ENCODE measurements around the gene MYL3. TPM values are rescaled to one million over a fixed set of nuclear protein-coding genes. Genes with fewer than 3 reads are reported as not detected.

Gene MYL3
- polyA plus RNA-seq, 1 experiment = not detected

- ChIA-PET CTCF (interaction anchor here (0.6 to 2.5 kb wide), 26 partner anchors 9 to 1725 kb away, joined by 3 to 31 read pairs (median 5); no protein-coding TSS in a partner anchor), POLR2A (interaction anchor here (0.5 to 1.5 kb wide), 3 partner anchors 64 to 187 kb away, joined by 3 to 4 read pairs (median 3); no protein-coding TSS in a partner anchor)
- TF ChIP-seq CTCF (IDR thresholded peaks at IDR 0.05; ENCODE audit: low read depth, low read length) = no peak
- Histone ChIP-seq H3K27ac (ENCODE audit: low read depth, low read length) (no peak overlapping the region), H3K4me3 (ENCODE audit: low read depth, low read length) (no peak overlapping the region), H3K9me3 (ENCODE audit: control insufficient read depth, insufficient read depth, low read length) (no peaks in the 10 kb centered on the region), H3K27me3 (ENCODE audit: control insufficient read depth, insufficient read depth, low read length) (no peaks in the 10 kb centered on the region)
- no peak for DNase-seq (ENCODE audit: low read depth, low spot score)
These were observed 45.8 kb upstream of the MYL3 start for GRCh38 chr3:46908986-46909534.

GRCh38 chr3:46908294-46908985 lies 45.2 kb upstream of the MYL3 start:
- H3K27ac ChIP-seq (ENCODE audit: low read depth, low read length) = no peak overlapping the region
- POLR2A ChIA-PET = interaction anchor here (1.5 kb wide), 1 partner anchor 68 kb away, joined by 4 read pairs; no protein-coding TSS in a partner anchor
- CTCF ChIA-PET = interaction anchor here (0.6 to 2.5 kb wide), 14 partner anchors 34 to 1724 kb away, joined by 3 to 31 read pairs (median 5); no protein-coding TSS in a partner anchor
- DNase-seq (ENCODE audit: low read depth, low spot score) = no peak
- H3K27me3 ChIP-seq (ENCODE audit: control insufficient read depth, insufficient read depth, low read length) = no peaks in the 10 kb centered on the region
- peak; percentile 30; the same call in 1 of the 2 replicates for TF ChIP-seq CTCF (IDR thresholded peaks at IDR 0.05; ENCODE audit: low read depth, low read length)
- no peak overlapping the region for H3K4me3 ChIP-seq (ENCODE audit: low read depth, low read length)
- H3K9me3 ChIP-seq (ENCODE audit: control insufficient read depth, insufficient read depth, low read length) = no peaks in the 10 kb centered on the region

GRCh38 chr3:46907960-46908293 lies 44.7 kb upstream of the MYL3 start:
- H3K9me3 ChIP-seq (ENCODE audit: control insufficient read depth, insufficient read depth, low read length) = no peaks in the 10 kb centered on the region
- POLR2A ChIA-PET = no interaction called here
- no peaks in the 10 kb centered on the region for H3K27me3 ChIP-seq (ENCODE audit: control insufficient read depth, insufficient read depth, low read length)
- H3K27ac ChIP-seq (ENCODE audit: low read depth, low read length) = no peak overlapping the region
- CTCF ChIA-PET = interaction anchor here (1.2 to 2.5 kb wide), 3 partner anchors 41 to 416 kb away, joined by 5 to 31 read pairs (median 11); no protein-coding TSS in a partner anchor
- H3K4me3 ChIP-seq (ENCODE audit: low read depth, low read length) = no peak overlapping the region
- no peak for TF ChIP-seq CTCF (IDR thresholded peaks at IDR 0.05; ENCODE audit: low read depth, low read length)
- no peak for DNase-seq (ENCODE audit: low read depth, low spot score)

GRCh38 chr3:46907271-46907670 lies 44.0 kb upstream of the MYL3 start:
- Histone ChIP-seq H3K4me3 (ENCODE audit: low read depth, low read length) (no peak overlapping the region), H3K27ac (ENCODE audit: low read depth, low read length) (no peak overlapping the region), H3K9me3 (ENCODE audit: control insufficient read depth, insufficient read depth, low read length) (no peaks in the 10 kb centered on the region), H3K27me3 (ENCODE audit: control insufficient read depth, insufficient read depth, low read length) (no peaks in the 10 kb centered on the region)
- TF ChIP-seq CTCF (IDR thresholded peaks at IDR 0.05; ENCODE audit: low read depth, low read length) = no peak
- ChIA-PET CTCF (no interaction called here), POLR2A (no interaction called here)
- DNase-seq (ENCODE audit: low read depth, low spot score) = no peak

- H3K27ac ChIP-seq (ENCODE audit: low read depth, low read length) = no peak overlapping the region
- CTCF ChIA-PET = no interaction called here
- no peak overlapping the region for H3K4me3 ChIP-seq (ENCODE audit: low read depth, low read length)
- POLR2A ChIA-PET = no interaction called here
- no peak for TF ChIP-seq CTCF (IDR thresholded peaks at IDR 0.05; ENCODE audit: low read depth, low read length)
- no peaks in the 10 kb centered on the region for H3K9me3 ChIP-seq (ENCODE audit: control insufficient read depth, insufficient read depth, low read length)
- DNase-seq (ENCODE audit: low read depth, low spot score) = no peak
- H3K27me3 ChIP-seq (ENCODE audit: control insufficient read depth, insufficient read depth, low read length) = no peaks in the 10 kb centered on the region
These were observed 43.3 kb upstream of the MYL3 start for GRCh38 chr3:46906471-46907058.

All from AG04450 (cell line).